Breast epithelium (tissue), 4 donors: ENCODE data around the gene PIGM. TPM values are rescaled to one million over a fixed set of nuclear protein-coding genes. Genes with fewer than 3 reads are reported as not detected.

Source experiments
- DNase-seq, 2 donors: peaks; one replicate each; pipeline ENCODE4 v3.0.0-alpha.2; 2019; ENCODE audit warnings: low spot score in 2 of 2
- H3K27ac ChIP-seq, 2 donors: fragments of 200-600 bp; sonication (generic) in 1 of 2; one replicate each; pipeline ENCODE4 v1.5.1; 2016 to 2019; ENCODE audit warnings: mild to moderate bottlenecking in 1 of 2
- H3K27me3 ChIP-seq, 2 donors: fragments of 200-600 bp; sonication (generic) in 1 of 2; one replicate each; pipeline versions ENCODE4 v1.5.1 to v1.6.0; 2017 to 2019; ENCODE audit warnings: control low read depth in 1 of 2, mild to moderate bottlenecking in 1 of 2
- H3K36me3 ChIP-seq: fragments of 200-600 bp; one replicate; pipeline ENCODE4 v1.5.1; 2019
- H3K4me1 ChIP-seq, 2 donors: fragments of 200-600 bp; sonication (generic); one replicate each; pipeline ENCODE4 v1.5.1; 2016 to 2019; ENCODE audit warnings: control low read depth in 1 of 2
- H3K4me3 ChIP-seq, 3 donors: fragments of 200-600 bp; sonication (generic); 1 replicate in 2 of 3; 2 replicates in 1 of 3; pipeline ENCODE4 v1.5.1; 2016 to 2019; ENCODE audit warnings: mild to moderate bottlenecking in 3 of 3, moderate library complexity in 2 of 3
- H3K9me3 ChIP-seq, 2 donors: fragments of 200-600 bp; sonication (generic) in 1 of 2; one replicate each; pipeline ENCODE4 v1.5.1; 2016 to 2019; ENCODE audit warnings: control low read depth in 1 of 2
- POLR2A ChIP-seq: fragments of 450-650 bp; IDR thresholded peaks from one replicate; pipeline ENCODE4 v1.6.1; 2016; ENCODE audit warnings: antibody characterized with exemption, mild to moderate bottlenecking, moderate library complexity
- POLR2AphosphoS5 ChIP-seq, 3 donors: sonication (generic); formaldehyde crosslinking; IDR thresholded peaks; one replicate each; pipeline ENCODE4 v1.6.1; 2017; ENCODE audit warnings: antibody characterized with exemption in 3 of 3
- intact Hi-C: fragments of 100-400 bp; cut with DNase I; formaldehyde crosslinking; loops from one replicate; pipeline ENCODE4 v1.15.1; 2023; ENCODE audit warnings: low total_unique reads
- total RNA-seq, 3 donors: library from RNA; depleted of rRNA; stranded (reverse); fragments of >200 nt; gene quantifications; one replicate each; pipeline ENCODE4 v1.1.0, GENCODE V29; 2016
- TF ChIP-seq, protein P1 (sequence below), 3 donors: fragments of 450-650 bp; IDR thresholded peaks; one replicate each; pipeline ENCODE4 v1.5.1; 2016 to 2017; ENCODE audit warnings: antibody characterized with exemption in 3 of 3, mild to moderate bottlenecking in 3 of 3, moderate library complexity in 3 of 3

The PIGM gene
- total RNA-seq, 3 donors from 2014 or later, result 4.9 to 8.2 (median 5.1) TPM

DNA sequence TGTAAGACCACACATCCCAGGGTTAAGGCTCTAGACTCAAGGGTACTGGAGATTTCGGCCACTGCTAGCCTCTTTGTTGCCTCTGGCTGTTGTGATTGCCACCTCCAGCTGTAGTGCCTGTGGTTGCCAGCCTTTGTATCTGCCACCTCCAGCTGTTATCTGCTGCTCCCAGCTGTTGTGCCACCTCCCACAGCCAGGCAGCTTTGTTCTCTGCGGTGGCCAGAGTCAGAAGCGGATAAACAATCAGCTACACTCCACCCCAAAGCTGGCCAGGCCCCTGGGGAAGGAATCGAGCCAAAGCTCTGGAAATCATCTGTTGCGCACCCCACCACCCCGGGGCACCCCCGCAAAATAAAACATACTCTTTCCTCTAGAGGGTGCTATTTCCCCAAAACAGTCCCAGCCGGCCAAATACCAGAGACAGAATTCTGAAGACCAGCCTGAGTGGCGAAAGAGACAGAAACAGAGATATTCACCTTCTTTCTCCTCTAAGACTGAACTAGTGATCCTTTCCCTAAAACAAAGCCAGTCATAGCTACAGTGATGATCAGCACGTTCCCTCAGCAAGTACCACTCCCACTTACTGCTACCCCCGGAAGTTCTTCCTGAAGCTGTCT is 14.8 kb upstream of the PIGM start:
- no peaks in the 10 kb centered on the region for H3K9me3 ChIP-seq
- peak overlapping the region in 1 of 3 donors; percentile 2 for H3K4me3 ChIP-seq
- no peaks in the 10 kb centered on the region for H3K4me1 ChIP-seq
- no peak for DNase-seq
- TF ChIP-seq POLR2AphosphoS5 (IDR thresholded peaks at IDR 0.05) (no peak), POLR2A (no peak)
- TF ChIP-seq, protein P1, sequence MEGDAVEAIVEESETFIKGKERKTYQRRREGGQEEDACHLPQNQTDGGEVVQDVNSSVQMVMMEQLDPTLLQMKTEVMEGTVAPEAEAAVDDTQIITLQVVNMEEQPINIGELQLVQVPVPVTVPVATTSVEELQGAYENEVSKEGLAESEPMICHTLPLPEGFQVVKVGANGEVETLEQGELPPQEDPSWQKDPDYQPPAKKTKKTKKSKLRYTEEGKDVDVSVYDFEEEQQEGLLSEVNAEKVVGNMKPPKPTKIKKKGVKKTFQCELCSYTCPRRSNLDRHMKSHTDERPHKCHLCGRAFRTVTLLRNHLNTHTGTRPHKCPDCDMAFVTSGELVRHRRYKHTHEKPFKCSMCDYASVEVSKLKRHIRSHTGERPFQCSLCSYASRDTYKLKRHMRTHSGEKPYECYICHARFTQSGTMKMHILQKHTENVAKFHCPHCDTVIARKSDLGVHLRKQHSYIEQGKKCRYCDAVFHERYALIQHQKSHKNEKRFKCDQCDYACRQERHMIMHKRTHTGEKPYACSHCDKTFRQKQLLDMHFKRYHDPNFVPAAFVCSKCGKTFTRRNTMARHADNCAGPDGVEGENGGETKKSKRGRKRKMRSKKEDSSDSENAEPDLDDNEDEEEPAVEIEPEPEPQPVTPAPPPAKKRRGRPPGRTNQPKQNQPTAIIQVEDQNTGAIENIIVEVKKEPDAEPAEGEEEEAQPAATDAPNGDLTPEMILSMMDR (IDR thresholded peaks at IDR 0.05), result peak; percentile 13 to 67 (median 63)
- H3K27me3 ChIP-seq, result no peaks in the 10 kb centered on the region
- no peaks in the 10 kb centered on the region for H3K36me3 ChIP-seq
- intact Hi-C loops, result no loop called here
- no peak overlapping the region for H3K27ac ChIP-seq

DNA sequence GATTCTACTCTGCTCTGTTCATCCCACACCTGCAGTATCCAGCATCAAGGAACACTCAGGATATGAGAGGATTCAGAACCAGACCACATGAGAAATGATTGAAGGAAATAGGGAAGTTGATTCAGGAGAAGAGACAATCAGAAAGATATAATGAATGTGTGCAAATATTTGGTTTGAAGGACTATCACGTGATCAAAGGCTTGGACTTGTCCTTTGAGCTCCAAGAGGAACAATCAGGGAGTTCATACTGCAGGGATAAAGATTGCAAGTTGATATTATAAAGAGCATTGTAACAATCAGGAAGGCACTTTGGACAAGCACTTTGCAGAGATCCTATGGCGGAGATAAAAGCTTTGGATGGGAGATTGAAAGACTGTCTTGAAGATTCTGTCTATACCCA is 13.9 kb upstream of the PIGM start:
- no peak for DNase-seq
- Histone ChIP-seq H3K27ac (no peak overlapping the region), H3K36me3 (no peaks in the 10 kb centered on the region), H3K4me1 (no peaks in the 10 kb centered on the region), H3K4me3 (no peak overlapping the region), H3K9me3 (no peaks in the 10 kb centered on the region), H3K27me3 (no peaks in the 10 kb centered on the region)
- intact Hi-C loops, result no loop called here
- TF ChIP-seq POLR2AphosphoS5 (IDR thresholded peaks at IDR 0.05) (no peak), POLR2A (no peak)
- TF ChIP-seq, protein P1 (IDR thresholded peaks at IDR 0.05), result no peak

GRCh38 chr1:160043543-160043942 is 11.8 kb upstream of the PIGM start:
- intact Hi-C loops, result no loop called here
- no peaks in the 10 kb centered on the region for H3K4me1 ChIP-seq
- no peaks in the 10 kb centered on the region for H3K27me3 ChIP-seq
- DNase-seq, result no peak
- TF ChIP-seq, protein P1 (IDR thresholded peaks at IDR 0.05), result no peak
- TF ChIP-seq POLR2A (no peak), POLR2AphosphoS5 (IDR thresholded peaks at IDR 0.05) (no peak)
- H3K27ac ChIP-seq, result no peak overlapping the region
- no peaks in the 10 kb centered on the region for H3K9me3 ChIP-seq
- H3K36me3 ChIP-seq, result no peaks in the 10 kb centered on the region
- no peak overlapping the region for H3K4me3 ChIP-seq

GRCh38 chr1:160040476-160040875 is 8.7 kb upstream of the PIGM start:
- no peak for DNase-seq
- H3K4me1 ChIP-seq, result no peaks in the 10 kb centered on the region
- H3K9me3 ChIP-seq, result no peaks in the 10 kb centered on the region
- H3K27ac ChIP-seq, result no peak overlapping the region
- intact Hi-C loops, result no loop called here
- no peaks in the 10 kb centered on the region for H3K36me3 ChIP-seq
- no peak for TF ChIP-seq POLR2AphosphoS5 (IDR thresholded peaks at IDR 0.05)
- no peak for TF ChIP-seq POLR2A
- TF ChIP-seq, protein P1 (IDR thresholded peaks at IDR 0.05), result no peak
- H3K4me3 ChIP-seq, result no peak overlapping the region
- H3K27me3 ChIP-seq, result no peaks in the 10 kb centered on the region

- intact Hi-C loops, result no loop called here
- peaks cover 0 to 16% of the 10 kb centered on the region in 2 donors for H3K4me1 ChIP-seq
- peak overlapping the region; percentile 71 to 80 (median 80) for H3K4me3 ChIP-seq
- no peaks in the 10 kb centered on the region for H3K27me3 ChIP-seq
- TF ChIP-seq POLR2A (no peak), POLR2AphosphoS5 (IDR thresholded peaks at IDR 0.05) (no peak)
- TF ChIP-seq, protein P1 (IDR thresholded peaks at IDR 0.05), result no peak
- DNase-seq, result no peak
- no peaks in the 10 kb centered on the region for H3K9me3 ChIP-seq
- no peaks in the 10 kb centered on the region for H3K36me3 ChIP-seq
- H3K27ac ChIP-seq, result peak overlapping the region; percentile 50 to 77
These were observed 503 bp upstream of the PIGM start for GRCh38 chr1:160032165-160032820.
